ENCODE measurements around the gene DOCK1. TPM values are rescaled to one million over a fixed set of nuclear protein-coding genes. Genes with fewer than 3 reads are reported as not detected.
"Not testable (repeated sequence)": the region's sequence is repeated elsewhere in the genome, so short reads cannot be mapped to it uniquely, and the experiment has no call there.

Gene DOCK1
- total RNA-seq, 1 experiment from 2014 or later = 22.0 TPM

- no peaks in the 10 kb centered on the region for H3K27me3 ChIP-seq
- no peak for DNase-seq
- H3K36me3 ChIP-seq = no peaks in the 10 kb centered on the region
- no peaks in the 10 kb centered on the region for H3K9me3 ChIP-seq
- no peak overlapping the region for H3K4me3 ChIP-seq
Measured at GRCh38 chr10:127302343-127302742, 397.1 kb downstream of the DOCK1 start.

DNA sequence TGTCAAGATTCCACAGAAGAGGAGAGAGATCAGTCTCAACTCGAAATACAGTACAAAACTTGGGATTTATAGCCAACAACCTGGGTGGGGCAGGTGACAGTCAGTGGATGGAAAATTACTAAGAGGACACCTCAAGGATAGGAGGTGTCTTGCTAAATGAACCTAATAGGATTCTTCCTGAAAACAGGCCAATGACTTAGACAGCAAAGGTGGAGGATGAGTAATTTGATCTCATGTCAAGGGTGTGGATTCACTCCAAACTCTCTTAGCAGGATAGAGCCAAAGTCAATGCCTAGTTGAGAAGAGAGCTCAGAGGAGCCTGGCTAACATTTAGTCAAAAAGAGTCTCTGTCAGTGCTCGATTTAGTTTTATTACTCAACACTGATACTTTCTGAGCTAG is 397.9 kb downstream of the DOCK1 start:
- Histone ChIP-seq H3K27me3 (no peaks in the 10 kb centered on the region), H3K36me3 (no peaks in the 10 kb centered on the region), H3K4me3 (no peak overlapping the region), H3K9me3 (no peaks in the 10 kb centered on the region)
- no peak for DNase-seq

- Histone ChIP-seq H3K9me3 (no peaks in the 10 kb centered on the region), H3K4me3 (no peak overlapping the region), H3K36me3 (no peaks in the 10 kb centered on the region), H3K27me3 (no peaks in the 10 kb centered on the region)
- DNase-seq = no peak
Measured at GRCh38 chr10:127303746-127304145, 398.5 kb downstream of the DOCK1 start.

GRCh38 chr10:127306479-127306878 is 401.3 kb downstream of the DOCK1 start:
- no peaks in the 10 kb centered on the region for H3K27me3 ChIP-seq
- H3K36me3 ChIP-seq = no peaks in the 10 kb centered on the region
- no peaks in the 10 kb centered on the region for H3K9me3 ChIP-seq
- H3K4me3 ChIP-seq = no peak overlapping the region
- DNase-seq = no peak

- Histone ChIP-seq H3K4me3 (no peak overlapping the region), H3K9me3 (no peaks in the 10 kb centered on the region), H3K27me3 (no peaks in the 10 kb centered on the region), H3K36me3 (no peaks in the 10 kb centered on the region)
- no peak for DNase-seq
Measured at GRCh38 chr10:127307338-127307737, 402.1 kb downstream of the DOCK1 start.

- Histone ChIP-seq H3K36me3 (no peaks in the 10 kb centered on the region), H3K9me3 (no peaks in the 10 kb centered on the region), H3K27me3 (no peaks in the 10 kb centered on the region), H3K4me3 (no peak overlapping the region)
- no peak for DNase-seq
Measured at GRCh38 chr10:127308031-127308430, 402.8 kb downstream of the DOCK1 start.

GRCh38 chr10:127309619-127310018 is 404.4 kb downstream of the DOCK1 start:
- DNase-seq, H3K9me3 ChIP-seq, H3K27me3 ChIP-seq, H3K36me3 ChIP-seq, H3K4me3 ChIP-seq: not testable (repeated sequence)

GRCh38 chr10:127310430-127310829 is 405.2 kb downstream of the DOCK1 start:
- Histone ChIP-seq H3K9me3 (no peaks in the 10 kb centered on the region), H3K36me3 (no peaks in the 10 kb centered on the region), H3K27me3 (no peaks in the 10 kb centered on the region), H3K4me3 (no peak overlapping the region)
- DNase-seq = no peak

GRCh38 chr10:127310923-127311322 is 405.7 kb downstream of the DOCK1 start:
- H3K27me3 ChIP-seq = no peaks in the 10 kb centered on the region
- H3K9me3 ChIP-seq = no peaks in the 10 kb centered on the region
- no peak for DNase-seq
- H3K36me3 ChIP-seq = no peaks in the 10 kb centered on the region
- no peak overlapping the region for H3K4me3 ChIP-seq

DNA sequence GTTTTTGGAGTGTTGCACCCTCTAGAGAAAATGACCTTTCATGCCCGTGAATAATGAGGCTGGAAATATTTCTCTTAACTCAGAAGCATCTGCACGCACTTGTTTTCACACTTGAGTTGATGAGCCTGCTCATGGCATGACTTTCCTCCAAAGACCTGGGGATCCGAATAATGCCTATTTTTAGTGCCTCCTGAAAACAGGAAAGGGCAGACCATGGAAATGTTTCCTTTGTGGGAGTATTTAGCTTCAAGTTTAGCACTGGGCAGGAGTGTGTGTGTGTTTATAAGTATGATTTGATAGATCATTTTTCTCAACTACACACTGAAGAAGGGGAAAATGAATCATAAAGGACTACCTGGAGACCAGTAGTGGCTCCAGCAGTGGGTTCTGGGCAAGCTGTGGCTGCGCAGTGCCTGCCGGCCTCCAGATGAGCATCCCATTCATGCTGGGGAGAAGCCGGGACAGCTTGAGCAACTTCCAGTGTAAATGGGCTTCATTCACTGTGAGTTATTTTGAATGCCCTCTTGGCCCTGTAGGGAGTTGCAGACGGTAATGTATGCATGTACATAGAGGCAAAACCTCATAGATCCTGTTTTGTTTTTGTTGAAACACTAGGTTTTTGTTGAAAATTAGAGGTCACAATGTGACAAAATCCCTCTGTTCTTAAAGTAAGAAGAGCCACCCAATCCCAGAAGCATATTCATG is 408.9 kb downstream of the DOCK1 start:
- no peaks in the 10 kb centered on the region for H3K27me3 ChIP-seq
- H3K36me3 ChIP-seq = no peaks in the 10 kb centered on the region
- no peak overlapping the region for H3K4me3 ChIP-seq
- no peak for DNase-seq
- H3K9me3 ChIP-seq = no peaks in the 10 kb centered on the region

- DNase-seq = no peak
- Histone ChIP-seq H3K9me3 (no peaks in the 10 kb centered on the region), H3K27me3 (no peaks in the 10 kb centered on the region), H3K4me3 (no peak overlapping the region), H3K36me3 (no peaks in the 10 kb centered on the region)
Measured at GRCh38 chr10:127314797-127315196, 409.6 kb downstream of the DOCK1 start.

DNA sequence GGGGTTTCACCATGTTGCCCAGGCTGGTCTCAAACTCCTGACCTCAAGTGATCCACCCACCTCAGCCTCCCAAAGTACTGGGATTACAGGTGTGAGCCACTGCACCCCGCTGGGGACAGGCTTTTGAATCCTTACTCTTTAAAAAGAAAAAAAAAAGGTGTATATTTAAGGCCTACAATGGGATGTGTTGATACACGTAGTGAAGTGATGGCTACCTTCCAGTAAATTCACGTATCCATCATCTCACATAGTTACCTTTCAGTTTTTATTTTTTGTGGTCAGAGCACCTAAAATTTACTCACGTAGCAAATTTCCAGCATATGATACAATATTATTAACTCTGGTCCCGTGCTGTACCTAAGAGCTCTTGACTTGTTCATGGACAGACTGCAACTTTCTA is 410.7 kb downstream of the DOCK1 start:
- no peak for DNase-seq
- no peaks in the 10 kb centered on the region for H3K9me3 ChIP-seq
- H3K4me3 ChIP-seq = no peak overlapping the region
- H3K27me3 ChIP-seq = no peaks in the 10 kb centered on the region
- no peaks in the 10 kb centered on the region for H3K36me3 ChIP-seq

DNA sequence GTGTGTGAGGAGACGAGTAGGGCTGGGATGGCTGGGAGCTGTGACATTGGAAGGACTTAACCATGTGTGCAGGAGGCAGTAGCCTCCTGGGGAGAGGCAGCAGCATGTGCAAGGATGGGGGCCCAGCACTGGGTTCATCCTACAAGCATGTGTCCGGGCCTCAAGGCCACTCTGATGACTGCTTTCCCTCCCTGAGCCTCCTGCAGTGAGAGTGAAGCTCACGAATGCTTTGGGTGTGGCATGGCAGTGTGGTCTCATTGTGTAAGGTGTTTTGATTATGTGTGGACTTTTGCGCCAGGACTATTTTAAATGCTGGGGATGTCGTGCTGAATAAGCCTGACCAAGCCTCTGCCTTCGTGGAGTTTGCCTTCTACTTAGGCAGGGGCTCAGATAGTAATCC is 413.2 kb downstream of the DOCK1 start:
- Histone ChIP-seq H3K27me3 (no peaks in the 10 kb centered on the region), H3K9me3 (no peaks in the 10 kb centered on the region), H3K4me3 (no peak overlapping the region), H3K36me3 (no peaks in the 10 kb centered on the region)
- DNase-seq = no peak

GRCh38 chr10:127319271-127319670 is 414.0 kb downstream of the DOCK1 start:
- Histone ChIP-seq H3K4me3 (no peak overlapping the region), H3K9me3 (no peaks in the 10 kb centered on the region), H3K36me3 (no peaks in the 10 kb centered on the region), H3K27me3 (no peaks in the 10 kb centered on the region)
- DNase-seq = no peak

GRCh38 chr10:127319691-127320090 is 414.5 kb downstream of the DOCK1 start:
- DNase-seq = no peak
- no peaks in the 10 kb centered on the region for H3K27me3 ChIP-seq
- no peaks in the 10 kb centered on the region for H3K36me3 ChIP-seq
- H3K9me3 ChIP-seq = no peaks in the 10 kb centered on the region
- no peak overlapping the region for H3K4me3 ChIP-seq

DNA sequence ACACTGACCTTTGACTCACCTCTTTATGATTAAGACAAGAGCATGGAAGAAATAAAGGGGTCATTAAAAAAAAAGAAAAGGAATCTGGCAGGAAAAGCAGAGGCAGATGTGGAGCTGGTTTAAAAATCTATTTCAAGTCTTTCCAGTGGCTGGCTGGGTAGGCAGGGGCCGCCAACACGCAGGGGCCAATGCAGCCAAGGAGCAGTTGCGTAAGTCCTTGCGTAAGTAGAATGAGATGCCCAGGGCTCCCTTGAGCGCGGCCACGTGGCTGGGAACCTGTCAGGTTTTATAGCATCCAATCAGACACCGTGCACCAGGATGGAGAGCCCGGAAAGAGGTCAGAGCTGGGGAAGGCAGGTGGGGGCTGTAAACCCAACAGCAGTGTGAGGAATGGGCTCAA is 414.9 kb downstream of the DOCK1 start:
- Histone ChIP-seq H3K36me3 (no peaks in the 10 kb centered on the region), H3K9me3 (no peaks in the 10 kb centered on the region), H3K4me3 (no peak overlapping the region), H3K27me3 (no peaks in the 10 kb centered on the region)
- no peak for DNase-seq

DNA sequence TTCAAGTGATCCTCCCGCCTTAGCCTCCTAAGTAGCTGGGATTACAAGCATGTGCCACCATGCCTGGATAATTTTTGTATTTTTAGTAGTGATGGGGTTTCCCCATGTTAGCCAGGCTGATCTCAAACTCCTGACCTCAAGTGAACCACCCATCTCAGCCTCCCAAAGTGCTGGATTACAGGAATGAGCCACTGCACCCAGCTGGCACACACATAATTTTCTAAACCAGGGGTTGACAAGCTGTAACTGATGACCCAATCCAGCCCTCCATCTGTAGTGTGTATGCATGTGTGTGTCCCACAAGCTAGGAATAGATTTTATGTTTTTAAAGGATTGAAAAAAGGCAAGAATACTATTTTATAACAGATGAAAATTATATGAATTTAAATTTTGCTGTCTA is 417.1 kb downstream of the DOCK1 start:
- Histone ChIP-seq H3K9me3 (no peaks in the 10 kb centered on the region), H3K36me3 (no peaks in the 10 kb centered on the region), H3K4me3 (no peak overlapping the region), H3K27me3 (no peaks in the 10 kb centered on the region)
- no peak for DNase-seq

DNA sequence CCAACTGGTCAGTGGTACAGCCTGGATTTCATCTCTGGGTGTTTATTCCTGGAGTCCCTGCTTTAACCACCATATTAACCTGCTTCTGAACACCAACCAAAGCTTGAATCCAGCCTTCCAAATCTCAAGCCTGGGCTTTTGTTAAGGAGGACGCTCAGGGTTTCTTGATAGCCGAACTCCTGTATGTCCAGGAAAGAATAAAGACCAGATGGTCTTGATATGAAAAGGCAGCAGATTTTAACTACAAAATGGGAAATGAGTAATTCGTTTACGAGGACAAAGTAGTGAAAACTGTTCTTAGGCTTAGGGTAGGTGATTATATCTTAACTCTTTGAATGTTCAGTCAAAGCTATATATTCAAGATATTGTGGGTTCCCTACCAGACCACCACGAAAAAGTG is 420.3 kb downstream of the DOCK1 start:
- no peak for DNase-seq
- Histone ChIP-seq H3K4me3 (no peak overlapping the region), H3K36me3 (no peaks in the 10 kb centered on the region), H3K9me3 (no peaks in the 10 kb centered on the region), H3K27me3 (no peaks in the 10 kb centered on the region)

DNA sequence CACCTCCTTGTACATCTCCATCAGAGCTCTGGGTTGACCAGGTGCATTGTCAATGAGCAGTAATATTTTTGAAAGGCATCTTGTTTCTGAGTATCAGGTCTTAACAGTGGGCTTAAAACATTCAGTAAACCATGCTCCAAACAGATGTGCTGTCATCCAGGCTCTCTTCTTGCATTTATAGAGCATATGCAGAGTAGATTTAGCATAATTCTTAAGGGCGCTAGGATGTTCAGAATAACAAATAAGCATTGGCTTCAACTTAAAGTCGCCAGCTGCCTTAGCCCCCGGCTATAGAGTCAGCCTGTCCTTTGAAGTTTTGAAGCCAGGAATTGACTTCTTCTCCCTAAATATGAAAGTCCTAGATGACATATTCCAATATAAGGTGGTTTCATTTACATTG is 421.7 kb downstream of the DOCK1 start:
- Histone ChIP-seq H3K4me3 (no peak overlapping the region), H3K27me3 (no peaks in the 10 kb centered on the region), H3K9me3 (no peaks in the 10 kb centered on the region), H3K36me3 (no peaks in the 10 kb centered on the region)
- DNase-seq = no peak

Measured in MG63 (cell line).